Epithelial cell of esophagus (primary cell): ENCODE data around the gene HRG.
A peak's percentile ranks its signal among the peaks of the same experiment; 100 is the strongest.
"Not testable (repeated sequence)": the region's sequence is repeated elsewhere in the genome, so short reads cannot be mapped to it uniquely, and the experiment has no call there.

Experiments used
- DNase-seq: peaks from one replicate; pipeline ENCODE4 v3.0.0; 2010; ENCODE audit warnings: low read depth
- H3K4me3 ChIP-seq: 2 replicates; pipeline ENCODE4 v1.5.1; 2011; ENCODE audit warnings: mild to moderate bottlenecking, low read length, control low read depth
- CTCF ChIP-seq: IDR thresholded peaks from 2 replicates; pipeline ENCODE4 v1.5.1; 2011; ENCODE audit warnings: low read depth, mild to moderate bottlenecking, low read length, control low read depth, inconsistent platforms; ENCODE audit not compliant: insufficient read depth; ENCODE audit errors: missing control alignments

Gene HRG

GRCh38 chr3:186708983-186709679 lies 43.3 kb downstream of the HRG start:
- H3K4me3 ChIP-seq, result no peak overlapping the region
- no peak for TF ChIP-seq CTCF
- no peak for DNase-seq

GRCh38 chr3:186710694-186711093 lies 44.9 kb downstream of the HRG start:
- DNase-seq, result peak; percentile 9
- H3K4me3 ChIP-seq, result not testable (repeated sequence)

- no peak for DNase-seq
- TF ChIP-seq CTCF, result no peak
- H3K4me3 ChIP-seq, result no peak overlapping the region
These were observed 47.7 kb downstream of the HRG start for GRCh38 chr3:186713499-186713898.

GRCh38 chr3:186717039-186717457 lies 51.2 kb downstream of the HRG start, which contains the start of gene KNG1:
Gene KNG1 (plus strand): TSS chr3:186717359. CDS start chr3:186717543, 184 bp downstream.
- DNase-seq, result no peak
- no peak for TF ChIP-seq CTCF
- H3K4me3 ChIP-seq, result no peak within 1 kb of the TSS

- DNase-seq, result no peak
- no peak overlapping the region for H3K4me3 ChIP-seq
These were observed 54.3 kb downstream of the HRG start for GRCh38 chr3:186719945-186720739.

GRCh38 chr3:186722457-186722856 lies 56.6 kb downstream of the HRG start:
- H3K4me3 ChIP-seq, result no peak overlapping the region
- peak; percentile 33 for DNase-seq

More at GRCh38 chr3:186719945-186720739, 54.3 kb downstream of the HRG start:
- no peak for TF ChIP-seq CTCF

GRCh38 chr3:186724911-186725310 lies 59.1 kb downstream of the HRG start:
- TF ChIP-seq CTCF, result no peak
- H3K4me3 ChIP-seq, result no peak overlapping the region
- DNase-seq, result no peak

More at GRCh38 chr3:186722457-186722856, 56.6 kb downstream of the HRG start:
- TF ChIP-seq CTCF, result peak; percentile 32
